ENCODE measurements around the gene POTEI. TPM values are rescaled to one million over a fixed set of nuclear protein-coding genes. Genes with fewer than 3 reads are reported as not detected.
"Not testable (repeated sequence)": the region's sequence is repeated elsewhere in the genome, so short reads cannot be mapped to it uniquely, and the experiment has no call there.

Gene POTEI
- not detected for total RNA-seq

DNA sequence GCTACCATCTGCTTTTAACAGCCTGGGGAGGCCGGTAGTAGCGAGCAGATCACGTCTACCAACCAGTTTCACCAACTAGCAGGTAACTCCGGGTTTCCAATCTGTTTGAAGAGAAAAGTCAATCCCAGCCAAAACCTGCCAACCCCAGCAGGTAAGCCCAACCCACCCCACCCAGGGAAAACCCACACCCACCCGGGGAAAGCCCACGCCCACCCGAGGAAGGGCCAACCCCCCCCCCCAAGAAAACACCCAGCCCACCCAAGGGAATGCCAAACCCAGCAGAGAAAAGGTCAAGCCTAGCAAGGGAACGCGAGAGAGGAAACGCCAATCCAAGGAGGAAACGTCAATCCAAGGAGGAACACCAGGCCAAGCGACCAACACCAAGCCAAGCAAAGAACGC, at the start of gene POTEI:
Gene POTEI (minus strand): TSS at position 101 of the 400 bp plus-strand sequence. CDS start 93 bp downstream, at position 8.
- ATAC-seq: not testable (repeated sequence)

DNA sequence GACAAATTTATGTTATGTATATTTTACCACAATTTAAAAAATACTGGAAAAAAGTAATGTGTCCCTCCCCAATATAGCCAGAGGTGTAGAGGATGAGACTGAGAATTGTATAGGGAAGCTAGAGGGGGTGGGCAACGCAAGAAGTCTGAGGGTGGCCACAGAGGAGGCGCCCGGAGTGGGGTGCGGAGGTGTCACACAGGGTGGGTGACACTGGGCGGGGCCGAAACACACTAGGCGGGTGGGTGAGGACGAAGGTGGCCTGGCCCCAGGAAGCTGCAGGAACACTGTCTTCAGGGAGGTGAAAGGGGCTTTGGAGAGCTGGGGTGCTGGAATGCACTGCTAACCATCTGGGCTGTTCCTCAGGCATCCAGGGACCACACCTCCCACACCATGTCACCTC, 47.3 kb upstream of the POTEI start:
- ATAC-seq: not testable (repeated sequence)

DNA sequence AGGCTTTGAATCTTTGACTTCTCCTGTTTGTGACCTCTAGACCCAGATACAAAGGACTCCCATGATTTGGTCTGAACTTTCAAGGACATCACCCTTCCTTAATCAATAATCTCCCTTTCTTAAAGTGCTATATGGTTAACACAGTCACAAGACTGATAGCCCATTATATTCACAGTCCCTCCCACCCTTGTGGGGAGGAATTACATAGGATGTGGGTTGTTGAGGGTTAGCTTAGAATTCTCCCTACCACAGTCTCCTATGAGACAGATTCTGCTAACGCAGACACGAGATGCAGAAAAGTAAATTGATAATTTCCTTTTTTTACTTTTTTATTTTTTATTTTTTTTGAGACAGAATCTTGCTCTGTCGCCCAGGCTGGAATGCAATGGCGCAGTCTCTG, 45.0 kb upstream of the POTEI start:
- ATAC-seq: not testable (repeated sequence)

DNA sequence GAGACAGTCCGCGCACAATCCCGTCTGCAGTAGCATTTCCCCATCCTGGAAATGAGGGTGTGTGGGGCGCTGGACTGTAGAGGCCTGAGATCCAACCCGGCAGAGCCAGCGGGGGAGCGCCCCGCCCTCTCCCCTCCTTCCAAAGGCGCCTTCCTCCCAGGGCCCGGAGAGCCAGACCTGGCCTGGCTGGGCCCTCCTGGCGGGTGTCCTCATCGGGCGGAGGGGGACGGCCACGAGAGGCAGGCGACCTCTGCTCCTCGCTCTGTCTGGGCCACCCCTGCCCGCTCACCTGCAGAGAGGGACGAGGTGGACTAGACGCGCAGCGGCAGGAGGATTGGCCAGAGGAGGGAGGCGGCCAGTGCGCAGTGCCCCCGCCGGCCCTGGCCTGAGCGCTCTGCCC, 40.3 kb upstream of the POTEI start:
- not testable (repeated sequence) for ATAC-seq

DNA sequence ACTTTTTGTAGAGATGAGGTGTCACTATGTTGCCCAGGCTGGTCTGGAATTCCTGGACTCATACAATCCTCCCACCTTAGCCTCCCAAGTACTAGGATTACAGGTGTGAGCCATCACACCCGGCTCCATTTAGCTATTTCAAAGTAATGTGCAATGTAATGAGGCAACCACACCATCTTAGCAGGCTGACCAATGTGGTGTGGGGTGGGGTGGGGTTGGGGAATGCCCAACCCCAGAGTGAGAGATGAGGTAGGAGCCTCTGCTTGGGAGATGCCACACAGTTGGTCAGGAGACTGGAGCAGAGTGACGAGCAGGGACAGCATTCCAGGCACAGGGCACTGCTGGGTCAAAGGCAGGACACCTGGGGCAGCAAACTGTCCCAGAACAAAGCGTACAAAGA, 39.3 kb upstream of the POTEI start:
- not testable (repeated sequence) for ATAC-seq

DNA sequence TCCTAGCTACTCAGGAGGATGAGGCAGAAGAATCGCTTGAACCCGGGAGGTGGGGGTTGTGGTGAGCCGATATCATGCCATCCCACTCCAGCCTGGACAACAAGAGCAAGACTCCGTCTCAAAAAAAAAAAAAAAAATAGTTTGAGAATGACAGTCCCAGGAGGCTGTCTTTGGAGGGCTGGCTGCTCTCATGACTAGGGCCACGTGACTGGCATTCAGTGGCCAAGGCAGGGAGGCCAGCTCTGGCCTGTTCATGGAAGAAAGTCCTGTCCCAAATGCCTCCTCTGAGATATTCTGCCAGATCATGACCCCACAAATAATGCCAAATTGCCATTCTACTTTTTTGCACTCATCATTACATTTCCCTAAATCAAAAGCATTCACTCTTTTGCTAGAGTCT, 35.9 kb upstream of the POTEI start:
- ATAC-seq: not testable (repeated sequence)

DNA sequence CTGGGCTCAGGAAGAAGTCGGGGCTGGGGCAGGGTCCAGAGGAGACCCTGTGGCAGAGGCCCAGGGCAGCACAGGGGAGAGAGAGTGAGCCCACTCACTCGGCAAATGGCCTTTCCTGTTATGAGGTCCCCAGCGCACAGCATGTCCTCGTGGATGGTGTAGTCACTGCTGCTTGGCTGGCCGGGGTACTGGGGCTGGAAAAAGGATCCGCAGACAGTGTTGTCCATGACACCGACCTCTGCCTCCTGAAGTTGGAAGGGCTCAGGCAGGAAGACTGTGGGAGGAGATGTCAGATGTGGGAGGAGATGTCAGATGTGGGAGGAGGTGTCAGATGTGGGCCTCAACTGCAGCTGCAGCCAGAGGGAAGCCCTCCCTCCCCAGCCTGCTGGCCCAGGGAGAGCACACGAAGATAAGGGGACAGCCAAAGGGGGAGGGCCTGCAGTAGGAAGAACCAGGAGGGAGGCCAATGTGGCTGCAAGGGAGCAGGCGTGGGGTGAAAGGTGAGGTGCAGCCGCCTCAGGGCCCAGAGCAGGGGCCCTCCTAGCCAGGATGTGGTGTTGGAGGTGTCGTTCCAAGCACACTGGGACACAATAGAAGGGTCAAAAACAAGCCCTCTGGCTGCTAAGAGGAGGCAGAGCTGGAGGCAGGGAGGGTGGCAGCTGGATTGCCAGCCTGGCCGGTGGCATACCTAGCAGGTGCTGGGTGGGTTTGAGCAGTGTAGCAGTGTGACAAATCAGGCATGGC, 34.8 kb upstream of the POTEI start:
- not testable (repeated sequence) for ATAC-seq

DNA sequence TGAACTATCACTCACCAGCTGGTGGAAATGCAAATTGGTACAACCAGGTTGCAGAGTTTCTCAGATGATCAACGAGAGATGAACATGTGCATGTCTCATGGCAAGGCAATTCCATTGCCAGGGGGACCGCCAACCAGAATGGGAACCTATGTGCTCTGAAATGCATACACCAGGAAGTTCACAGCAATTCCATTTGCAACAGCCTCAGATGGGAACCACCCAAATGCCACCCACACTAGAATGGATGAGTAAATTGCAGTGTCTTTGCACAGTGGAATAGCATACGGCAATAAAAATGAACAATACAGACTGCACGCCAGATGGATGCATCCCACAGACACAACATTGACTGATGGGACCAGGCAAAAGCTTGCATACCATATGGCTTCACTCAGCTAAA, 33.7 kb upstream of the POTEI start:
- not testable (repeated sequence) for ATAC-seq

DNA sequence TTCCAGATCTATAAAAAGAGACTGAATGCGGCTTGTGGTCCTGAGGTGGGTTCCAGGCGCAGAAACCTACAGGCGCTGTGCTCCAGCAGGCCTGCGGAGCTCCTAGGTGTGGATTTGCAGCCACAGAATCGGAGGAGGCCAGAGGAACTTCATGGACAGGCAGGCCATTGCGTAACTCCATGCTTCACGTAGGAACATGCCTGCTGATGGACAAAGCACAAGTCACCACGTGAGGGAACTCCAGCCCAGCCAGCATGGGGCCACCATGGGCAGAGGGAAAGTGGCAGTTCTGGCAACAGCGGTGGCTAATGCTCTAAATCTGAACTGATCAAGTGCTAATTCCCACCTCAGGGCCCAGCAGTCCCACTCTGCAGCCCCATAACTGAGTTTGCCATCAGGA, 29.1 kb upstream of the POTEI start:
- ATAC-seq: not testable (repeated sequence)

DNA sequence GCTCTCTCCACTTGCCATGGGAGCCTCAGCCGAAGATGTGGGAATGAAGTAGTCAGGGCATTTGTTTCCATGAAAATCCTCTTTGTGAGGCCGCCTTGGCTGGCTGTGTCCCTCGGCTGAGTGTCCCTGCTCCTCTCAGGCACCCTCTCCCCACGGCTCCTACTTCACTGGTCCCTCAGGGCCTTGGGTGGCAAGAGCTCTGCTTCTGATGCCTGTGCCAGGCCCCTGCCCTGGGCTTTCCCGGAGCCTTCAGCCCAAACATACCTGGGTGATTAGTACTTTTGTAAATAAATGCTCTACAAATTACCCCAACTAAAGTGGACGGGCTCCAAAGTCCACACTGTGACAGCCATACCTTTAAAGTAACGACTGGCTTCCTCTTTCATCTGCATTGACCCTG, 27.5 kb upstream of the POTEI start:
- not testable (repeated sequence) for ATAC-seq

DNA sequence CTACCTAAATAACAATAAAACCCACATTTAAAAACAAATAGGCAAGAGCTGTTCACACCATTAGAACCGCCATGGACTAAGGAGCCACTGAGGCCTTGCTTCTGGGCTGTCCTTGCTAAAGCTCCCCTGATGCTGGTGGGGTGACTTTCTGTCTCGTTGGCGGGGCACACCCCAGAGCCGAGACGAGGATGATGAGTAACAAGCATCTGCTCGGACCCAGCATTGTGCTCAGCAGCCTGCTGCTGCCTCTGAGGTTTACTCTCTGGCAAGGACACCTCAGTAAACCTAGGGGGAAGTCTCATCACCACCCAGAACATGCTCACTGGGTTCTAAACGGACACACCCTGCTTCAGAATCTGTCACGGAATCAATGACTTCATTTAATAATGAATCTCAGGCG, 22.5 kb upstream of the POTEI start:
- not testable (repeated sequence) for ATAC-seq

DNA sequence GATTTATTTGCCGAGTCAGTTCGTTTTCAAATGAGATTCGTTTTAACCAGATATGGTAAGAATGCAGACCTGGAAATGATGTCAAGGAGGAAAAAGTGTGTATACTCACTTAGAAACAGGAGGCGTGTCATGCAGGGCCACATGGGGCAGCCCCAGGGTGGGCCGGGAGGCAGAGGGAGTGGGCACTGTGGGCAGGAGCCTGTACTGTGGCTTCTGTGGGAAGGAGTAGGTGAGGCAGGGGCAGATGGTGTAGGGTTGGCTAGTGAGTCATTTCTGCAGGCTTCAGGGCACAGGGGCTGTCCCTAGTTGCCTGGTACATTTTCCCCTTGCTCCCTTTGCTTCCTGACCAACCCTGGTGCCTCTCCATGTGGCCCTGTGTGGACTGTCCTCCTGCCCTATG, 22.1 kb upstream of the POTEI start:
- ATAC-seq: not testable (repeated sequence)

DNA sequence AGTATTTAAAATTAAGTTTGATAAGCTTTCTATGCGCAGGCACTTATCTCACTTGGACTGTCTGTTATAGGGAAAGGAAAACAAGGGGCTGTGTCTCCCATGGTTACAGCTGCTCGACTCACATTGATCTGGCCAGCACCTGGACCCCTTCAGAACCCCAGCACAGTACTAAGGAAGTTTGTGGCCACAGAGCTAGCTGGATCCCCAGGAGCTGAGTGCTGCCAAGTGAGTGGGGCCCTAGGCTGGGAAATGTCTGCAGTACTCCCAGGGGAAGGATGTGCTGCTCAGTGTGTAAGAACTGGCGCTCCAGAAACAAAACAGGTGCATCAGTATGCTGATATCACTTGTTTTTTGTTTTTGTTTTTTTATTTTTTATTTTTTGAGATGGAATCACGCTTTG, 21.1 kb upstream of the POTEI start:
- not testable (repeated sequence) for ATAC-seq

DNA sequence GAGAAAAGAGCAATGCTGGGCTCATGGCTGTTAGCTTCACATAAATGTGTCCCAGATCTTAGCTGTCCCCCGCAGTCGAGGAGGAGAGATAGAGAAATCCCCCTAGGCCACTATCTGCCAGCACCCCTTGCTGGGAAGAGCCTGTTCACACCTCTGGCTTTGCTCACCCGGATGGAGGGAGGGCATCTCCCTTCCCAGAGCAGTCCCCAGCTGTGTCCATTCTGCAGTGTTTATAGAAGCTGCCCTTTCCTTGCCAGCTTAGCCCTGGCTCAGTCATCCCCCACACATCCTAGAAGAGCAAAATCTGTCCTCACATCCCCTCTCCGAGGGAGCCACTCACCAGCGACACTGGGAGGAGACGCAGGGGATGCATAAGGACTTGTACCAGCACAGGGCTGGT, 20.4 kb upstream of the POTEI start:
- not testable (repeated sequence) for ATAC-seq

DNA sequence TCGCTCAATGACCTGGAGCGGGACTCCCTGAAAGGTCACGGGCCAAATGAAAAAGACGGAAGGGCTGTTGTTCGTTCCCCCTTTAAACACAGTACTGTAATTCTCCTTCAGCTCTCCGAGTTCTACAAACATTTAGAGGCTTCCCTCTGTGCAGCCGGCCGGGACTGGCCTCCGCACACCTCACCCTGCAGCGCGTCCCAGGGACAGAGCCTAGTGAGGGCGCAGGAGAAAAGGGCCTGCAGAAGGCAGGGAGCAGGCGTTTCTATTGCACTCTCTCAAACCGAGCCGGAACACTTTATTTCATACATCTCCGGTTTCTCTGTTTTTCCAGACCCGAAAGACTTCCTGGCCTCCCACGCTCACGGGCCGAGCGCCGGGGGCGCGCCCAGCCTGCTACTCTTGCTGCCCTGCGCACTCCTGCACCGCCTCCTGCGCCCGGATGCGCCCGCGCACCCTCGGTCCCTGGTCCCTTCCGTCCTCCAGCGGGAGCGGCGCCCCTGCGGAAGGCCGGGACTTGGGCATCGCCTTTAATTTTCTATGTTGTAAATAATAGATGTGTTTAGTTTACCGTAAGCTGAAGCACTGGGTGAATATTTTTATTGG, 18.3 kb upstream of the POTEI start:
- not testable (repeated sequence) for ATAC-seq

DNA sequence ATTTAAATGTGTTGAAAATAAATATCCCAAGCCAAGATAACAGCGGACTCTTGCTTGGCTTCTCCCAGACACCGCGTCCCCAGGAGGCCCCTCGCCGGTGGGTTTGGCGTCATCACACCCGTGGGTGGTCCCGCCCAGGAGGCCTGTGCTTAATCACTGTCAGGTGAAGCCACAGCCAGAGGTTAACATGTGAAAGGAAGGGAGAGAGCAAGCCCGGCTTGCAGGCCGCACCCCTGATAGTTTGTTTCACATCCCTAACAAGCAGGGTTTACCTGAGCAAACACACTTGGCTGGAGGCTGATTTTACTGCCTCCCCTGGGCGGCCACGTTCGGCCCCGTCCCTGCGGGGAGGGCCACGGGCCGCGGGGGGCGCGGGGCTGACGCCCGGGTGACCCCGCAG, 13.3 kb upstream of the POTEI start:
- not testable (repeated sequence) for ATAC-seq

DNA sequence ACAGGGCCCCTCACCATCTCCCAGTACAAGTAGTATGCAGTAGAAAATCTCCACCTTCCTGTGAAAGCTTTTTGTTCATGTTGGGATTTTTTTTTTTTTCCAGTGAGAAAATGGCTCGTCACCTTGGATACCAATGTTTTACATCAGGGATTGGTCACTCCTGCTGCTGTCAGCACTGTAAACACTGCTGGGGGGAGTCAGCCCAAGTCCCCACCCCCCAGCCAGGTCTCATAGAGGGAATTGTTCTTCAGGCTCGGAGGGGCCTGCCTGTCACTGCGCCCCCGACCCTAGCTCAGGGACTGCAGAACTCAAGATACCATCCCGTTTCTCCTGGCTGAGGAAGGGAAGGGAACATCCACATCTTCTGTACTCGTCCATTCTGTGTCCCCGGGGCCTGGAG, 11.9 kb upstream of the POTEI start, which contains the start of gene CFC1B:
Gene CFC1B (plus strand): TSS at position 231 of the 400 bp plus-strand sequence. CDS start 263 bp downstream, outside the sequence.
- ATAC-seq: not testable (repeated sequence)

DNA sequence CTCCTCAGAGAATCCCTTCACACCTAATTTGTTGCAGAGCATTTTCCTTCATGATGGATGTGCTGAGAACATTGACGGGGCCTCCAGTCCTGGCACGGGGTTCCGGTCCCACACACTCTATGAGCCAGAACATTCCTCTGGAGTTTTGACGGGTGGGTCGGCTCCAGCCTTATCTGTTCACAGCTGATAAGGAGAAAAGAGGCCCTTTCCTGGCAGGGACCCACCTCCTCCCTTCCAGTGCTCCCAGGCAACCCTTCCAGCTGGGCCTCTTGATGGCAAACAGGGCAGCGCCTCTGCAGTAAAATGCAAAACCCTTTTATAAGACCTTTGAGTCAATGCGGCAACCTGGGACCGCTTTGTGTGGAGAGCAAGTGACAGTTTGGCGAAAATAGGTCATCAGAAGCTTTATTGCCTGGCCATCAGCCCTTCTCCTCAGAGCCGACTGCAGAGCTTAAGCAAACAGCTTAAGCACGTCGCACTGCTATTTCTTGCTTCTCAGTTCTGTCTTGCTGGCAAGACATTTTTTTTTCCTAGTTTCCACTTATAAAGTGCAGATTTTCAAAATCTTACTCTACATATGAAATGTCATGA, 9.5 kb upstream of the POTEI start:
- not testable (repeated sequence) for ATAC-seq

DNA sequence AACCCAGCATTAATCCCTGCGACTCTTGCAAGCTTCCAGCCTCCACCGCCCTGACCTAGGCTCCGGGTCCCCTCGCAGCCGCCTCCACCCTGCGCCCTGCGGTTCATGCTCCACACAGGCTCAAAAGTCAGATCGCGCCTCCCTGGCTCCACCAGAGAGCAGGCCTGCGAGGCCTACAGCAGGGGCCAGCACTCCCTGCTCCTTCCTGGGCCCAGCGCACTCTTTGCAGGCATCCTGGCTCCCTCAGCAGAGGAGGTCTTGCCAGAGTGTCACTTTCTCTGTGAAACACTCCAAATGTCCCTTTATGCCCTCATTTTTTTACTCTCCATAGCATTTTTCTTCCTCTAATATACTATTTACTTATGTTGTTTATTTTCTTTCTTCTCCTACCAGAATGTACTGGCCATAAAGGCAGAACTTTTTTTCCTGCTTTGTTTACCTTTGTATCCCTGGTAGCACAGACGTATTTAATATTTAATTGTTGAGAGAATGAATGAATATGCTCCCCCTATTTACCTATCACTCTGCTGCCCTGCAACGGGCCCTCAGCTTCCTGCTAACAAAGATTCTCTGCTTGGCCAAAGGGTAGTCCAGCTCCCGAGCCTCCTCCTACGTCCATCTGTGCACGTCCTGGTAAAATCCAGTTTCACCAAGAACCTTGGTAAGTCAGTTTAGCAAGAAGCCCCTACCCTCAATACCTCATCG, 2.8 kb upstream of the POTEI start:
- ATAC-seq: not testable (repeated sequence)

DNA sequence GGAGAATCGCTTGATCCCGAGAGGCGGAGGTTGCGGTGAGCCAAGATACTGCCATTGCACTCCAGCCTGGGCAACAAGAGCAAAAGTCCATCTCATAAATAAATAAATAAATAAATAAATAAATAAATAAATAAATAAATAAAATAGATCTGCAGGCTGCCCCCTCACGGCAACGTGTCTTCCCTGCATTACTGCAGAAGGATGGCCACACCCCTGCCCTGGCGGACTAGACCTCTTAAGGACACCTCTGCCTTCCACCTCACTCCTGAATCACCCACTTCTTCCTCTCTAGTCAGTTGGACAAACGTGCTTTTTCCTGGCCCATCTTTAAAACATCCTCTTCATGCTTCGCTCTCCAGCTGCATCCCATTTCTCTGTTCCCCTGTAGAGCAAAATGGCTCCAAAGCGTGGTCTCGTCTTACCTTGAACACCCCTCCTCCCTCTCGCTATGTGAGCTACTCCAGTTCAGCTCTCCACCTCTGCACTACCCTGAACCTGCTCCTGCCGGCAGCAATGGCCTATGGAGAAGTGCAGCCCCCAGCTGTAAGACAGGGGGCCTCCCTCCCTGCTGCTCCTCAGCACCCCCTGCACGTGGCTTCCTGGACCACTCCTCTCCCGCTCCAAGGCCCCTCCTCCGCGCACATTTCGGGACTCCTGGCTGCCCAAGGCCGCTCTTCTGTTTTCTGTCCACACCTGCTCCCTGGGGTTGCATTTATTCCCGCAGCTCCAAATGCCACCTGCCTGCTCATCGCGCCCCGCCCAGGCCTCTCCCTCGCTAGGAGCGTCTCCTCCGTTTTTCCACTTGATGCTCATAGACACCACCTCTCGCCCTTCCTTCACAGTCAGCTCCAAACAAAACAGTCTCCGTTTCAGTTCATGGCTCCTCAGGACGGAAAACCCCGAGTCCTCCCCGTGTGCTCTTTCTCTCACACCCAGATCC, 1.9 kb upstream of the POTEI start:
- not testable (repeated sequence) for ATAC-seq

DNA sequence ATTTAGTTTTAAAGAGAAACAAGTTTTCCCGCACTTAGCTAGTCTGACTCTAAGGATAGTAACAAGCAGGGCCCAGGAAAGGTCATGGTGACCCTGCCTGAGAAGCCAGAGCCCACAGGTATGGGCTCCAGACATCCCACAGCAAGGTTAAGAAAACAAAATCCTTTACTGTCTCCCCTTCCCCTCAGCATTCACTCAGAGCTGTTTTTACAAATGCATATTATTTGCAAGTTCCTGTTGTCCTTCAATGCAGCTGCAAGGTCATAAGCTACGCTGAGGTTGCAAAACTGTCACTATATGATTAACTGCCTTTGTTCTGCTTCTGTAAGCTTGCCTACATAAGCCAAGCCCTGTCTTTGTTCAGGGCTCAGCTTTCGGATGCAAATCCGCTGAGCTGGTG, 18.1 kb downstream of the POTEI start:
- ATAC-seq: not testable (repeated sequence)

DNA sequence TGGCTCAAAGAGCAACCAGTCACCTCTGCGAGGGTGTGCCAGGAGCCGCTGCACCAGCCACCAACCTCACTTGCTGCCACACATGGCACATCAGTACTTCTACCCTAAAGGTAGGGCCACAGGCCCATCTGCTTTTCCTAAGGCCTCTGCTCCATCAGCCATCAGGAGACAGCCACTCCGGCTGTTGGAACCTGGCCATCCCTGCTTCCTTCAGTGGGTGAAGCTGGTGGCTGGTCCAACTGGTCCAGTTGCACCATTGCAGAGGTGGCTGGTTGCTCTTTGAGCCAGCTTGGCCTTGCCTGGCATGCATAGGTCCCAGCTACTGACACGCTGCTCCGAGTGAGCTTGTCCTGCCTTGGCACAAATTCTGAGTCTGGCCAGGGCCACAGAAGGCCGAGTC, 53.7 kb downstream of the POTEI start:
- not testable (repeated sequence) for ATAC-seq
